ENCODE results near the gene MUC5B.
A peak's percentile ranks its signal among the peaks of the same experiment; 100 is the strongest.

Gene MUC5B

GRCh38 chr11:1223346-1224110 lies 662 bp downstream of the MUC5B start:
- no peak for DNase-seq

- DNase-seq = no peak
Observed at GRCh38 chr11:1224111-1224490, 1.2 kb downstream of the MUC5B start.

- DNase-seq = no peak
Observed at GRCh38 chr11:1224491-1225385, 1.9 kb downstream of the MUC5B start.

GRCh38 chr11:1225386-1226225 lies 2.7 kb downstream of the MUC5B start:
- no peak for DNase-seq

- DNase-seq = no peak
Observed at GRCh38 chr11:1226226-1226985, 3.5 kb downstream of the MUC5B start.

GRCh38 chr11:1226986-1227550 lies 4.2 kb downstream of the MUC5B start:
- no peak for DNase-seq

GRCh38 chr11:1227551-1228100 lies 4.8 kb downstream of the MUC5B start:
- no peak for DNase-seq

- DNase-seq = no peak
Observed at GRCh38 chr11:1228101-1228821, 5.4 kb downstream of the MUC5B start.

- DNase-seq = no peak
Observed at GRCh38 chr11:1228921-1229451, 6.1 kb downstream of the MUC5B start.

GRCh38 chr11:1229471-1230120 lies 6.7 kb downstream of the MUC5B start:
- DNase-seq = no peak

GRCh38 chr11:1230121-1230455 lies 7.2 kb downstream of the MUC5B start:
- DNase-seq = no peak

- no peak for DNase-seq
Observed at GRCh38 chr11:1230456-1231395, 7.9 kb downstream of the MUC5B start.

GRCh38 chr11:1231396-1232020 lies 8.6 kb downstream of the MUC5B start:
- DNase-seq = peak; percentile 31

GRCh38 chr11:1232021-1232882 lies 9.4 kb downstream of the MUC5B start:
- DNase-seq = no peak

- no peak for DNase-seq
Observed at GRCh38 chr11:1232883-1233321, 10.0 kb downstream of the MUC5B start.

GRCh38 chr11:1233351-1234053 lies 10.6 kb downstream of the MUC5B start:
- DNase-seq = no peak
